Activated CD8-positive, alpha-beta memory T cell treated with anti-CD3 and anti-CD28 coated beads for 48 hours (primary cell): ENCODE results near the gene RAB7B.

Experiments
- DNase-seq, 3 experiments: peaks; one replicate each; pipeline ENCODE4 v3.0.0-alpha.2; 2020; ENCODE audit warnings: low read depth in 2 of 3, low spot score in 2 of 3

The RAB7B gene

DNA sequence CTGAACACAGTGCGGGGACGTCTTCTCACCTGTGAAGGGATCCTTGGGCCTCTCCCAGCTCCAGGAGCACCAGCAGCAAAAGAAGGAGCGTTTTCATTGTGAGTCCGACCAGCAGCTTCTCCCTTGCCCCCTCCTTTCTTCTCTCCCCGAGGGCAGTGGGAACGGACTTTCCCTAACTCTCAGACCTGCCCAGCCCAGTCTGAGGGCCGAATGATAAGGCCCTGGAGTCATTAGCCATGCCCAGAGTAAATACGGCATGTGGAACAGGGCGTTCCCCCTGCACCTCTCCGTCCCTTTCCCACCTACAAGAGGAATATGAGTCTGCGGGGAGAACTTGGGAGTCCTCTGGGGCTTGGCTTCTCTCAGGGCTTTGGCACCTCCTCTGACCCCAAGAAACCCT lies 20.5 kb upstream of the RAB7B start, which contains the start of gene CTSE:
Gene CTSE (minus strand): TSS at position 201 of the 400 bp plus-strand sequence. CDS start 104 bp downstream, at position 97.
- no peak for DNase-seq

DNA sequence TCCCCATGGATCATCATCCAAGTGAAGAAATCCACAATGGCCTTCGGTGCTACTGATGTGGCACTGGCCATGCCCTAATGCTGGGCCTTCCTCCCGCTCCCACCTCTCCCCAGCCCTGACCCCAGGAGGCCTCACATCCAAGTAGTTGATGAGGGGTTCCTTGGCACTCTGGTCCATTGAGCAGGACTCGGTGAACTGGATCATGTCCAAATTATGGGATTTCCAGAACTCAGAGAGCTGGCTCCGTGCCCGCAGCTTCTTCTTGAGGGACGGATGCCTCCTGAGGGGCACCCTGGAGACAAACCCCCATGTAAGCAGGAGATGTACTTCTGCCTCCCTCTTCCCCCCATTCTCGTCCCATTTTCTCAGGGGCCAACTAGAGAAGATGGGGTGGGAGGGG lies 19.6 kb upstream of the RAB7B start:
- no peak for DNase-seq

DNA sequence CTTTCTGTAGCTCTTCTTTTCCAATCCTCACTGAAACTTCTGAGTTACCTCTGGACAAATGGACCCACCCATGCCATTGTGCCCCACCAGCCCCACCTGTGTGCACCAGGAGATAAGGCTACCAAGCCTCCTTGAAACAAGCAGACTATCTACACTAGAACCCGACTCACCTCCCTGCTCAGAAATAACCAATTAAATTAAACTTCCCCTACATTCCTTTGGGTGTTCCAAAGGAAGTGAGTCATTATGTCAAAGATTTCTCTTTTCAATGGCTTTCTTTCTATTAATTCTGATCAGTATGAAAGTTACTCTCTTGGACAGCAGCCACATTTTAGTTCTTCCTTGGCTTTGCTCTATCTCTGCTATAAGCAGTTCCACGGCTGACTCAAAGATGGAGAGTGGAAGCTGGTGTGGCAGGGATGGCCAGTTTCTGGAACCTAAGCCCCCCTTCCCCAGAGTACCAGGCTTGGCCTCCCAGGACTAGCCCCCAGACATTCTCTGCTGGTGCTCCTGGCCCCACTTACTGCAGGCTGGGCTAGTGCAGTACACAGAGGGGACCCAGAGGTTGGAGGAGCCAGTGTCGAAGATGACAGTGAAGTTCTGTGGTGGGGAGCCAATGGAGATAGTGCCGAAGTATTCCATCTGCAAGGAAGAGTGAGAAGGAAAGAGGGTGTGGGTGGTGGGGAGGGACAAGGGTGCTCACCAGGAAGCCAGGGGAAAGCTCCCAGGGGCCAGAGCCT lies 18.6 kb upstream of the RAB7B start:
- no peak for DNase-seq

DNA sequence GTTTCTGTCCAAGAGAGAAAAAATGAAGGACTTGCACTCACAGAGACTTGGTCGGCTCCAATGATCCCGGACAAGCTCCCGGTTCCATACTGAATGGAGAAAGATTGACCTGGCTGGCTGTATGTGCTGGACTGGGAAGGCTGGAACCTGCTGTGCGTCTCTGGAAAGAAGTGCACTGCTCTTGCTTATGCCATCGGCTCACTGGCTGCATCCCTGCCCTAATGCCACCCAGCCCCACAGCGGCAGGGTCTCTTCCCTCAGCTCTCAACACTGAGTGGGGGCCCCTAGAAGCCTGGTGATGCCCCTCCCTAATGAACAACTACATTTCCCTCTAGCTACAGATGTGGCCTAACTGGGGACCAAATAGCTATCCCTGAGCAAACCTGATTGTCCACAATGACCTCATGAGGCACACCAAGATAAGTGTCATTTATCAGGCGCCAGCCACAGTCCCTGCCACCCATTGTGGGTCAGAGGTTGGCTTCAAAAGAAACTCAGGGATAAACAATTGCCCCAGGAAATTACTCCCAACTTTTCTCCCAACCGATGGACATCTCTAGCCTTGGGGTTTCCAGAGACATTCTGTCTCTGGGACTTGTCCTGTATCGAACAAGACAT lies 17.9 kb upstream of the RAB7B start:
- DNase-seq, result no peak

DNA sequence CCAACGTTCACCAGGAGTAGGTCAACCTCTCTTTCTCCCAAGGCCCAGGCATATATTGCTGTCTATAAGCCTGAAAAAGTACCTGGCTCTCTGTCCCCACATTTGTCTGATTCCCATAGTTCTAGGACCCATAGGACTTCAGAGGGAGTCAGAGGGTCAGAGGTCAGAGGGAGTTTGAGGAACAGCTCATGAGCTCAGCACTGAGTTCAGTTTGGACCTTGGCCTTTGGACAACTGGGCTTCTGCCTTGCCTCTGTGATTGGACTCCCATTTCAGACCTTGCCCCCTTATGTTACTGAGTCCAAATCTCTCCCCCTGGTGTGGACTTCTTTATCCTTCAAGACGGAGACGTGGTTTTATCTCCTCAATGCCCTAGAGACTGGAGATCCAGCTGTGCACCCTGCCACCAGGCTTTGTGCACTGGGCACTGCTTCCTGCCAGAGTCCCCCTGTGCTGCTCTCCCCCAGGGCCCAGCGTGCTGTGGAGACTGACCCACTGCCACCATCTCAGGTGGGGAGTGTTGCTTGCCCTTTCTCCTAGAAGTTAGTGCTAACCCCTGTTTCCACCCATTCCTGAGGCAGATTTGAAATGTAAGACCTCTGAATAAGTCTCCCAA lies 17.3 kb upstream of the RAB7B start:
- DNase-seq, result no peak

DNA sequence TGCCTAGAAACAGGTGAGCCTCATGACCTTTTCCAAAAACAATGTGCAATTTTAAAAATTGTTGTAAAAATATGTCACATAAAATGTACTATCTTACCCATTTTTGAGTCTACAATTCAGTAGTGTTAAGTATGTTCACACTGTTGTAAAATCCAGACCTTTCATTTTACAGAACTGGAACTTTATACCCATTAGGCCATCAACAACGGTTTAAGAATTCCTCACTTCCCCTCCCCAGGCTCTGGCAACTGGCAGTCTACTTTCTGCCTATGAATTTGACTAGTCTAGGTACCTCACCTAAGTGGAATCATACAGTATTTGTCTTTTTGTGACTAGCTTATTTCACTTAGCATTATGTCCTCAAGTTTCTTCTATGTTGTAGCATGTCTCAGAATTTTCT lies 11.9 kb upstream of the RAB7B start:
- no peak for DNase-seq

DNA sequence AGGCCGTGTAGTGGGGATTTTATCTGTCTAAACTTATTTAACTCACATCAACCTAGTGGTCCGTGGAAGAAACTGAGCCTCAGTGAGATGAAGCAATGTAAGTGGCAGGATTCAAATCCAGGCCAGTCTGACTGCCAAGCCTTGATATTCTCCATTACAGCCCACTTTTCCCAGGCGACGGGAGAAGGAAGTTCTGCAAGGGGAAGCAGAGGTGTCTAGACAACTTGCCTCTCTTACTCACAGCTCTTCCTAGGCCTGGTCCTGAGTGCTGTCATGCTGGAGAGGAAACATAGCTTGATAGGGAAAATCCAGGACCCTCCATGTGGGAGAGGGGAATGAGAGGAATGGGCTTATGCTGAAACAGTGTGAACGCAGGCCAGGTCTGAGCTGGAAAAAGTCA lies 11.4 kb upstream of the RAB7B start:
- DNase-seq, result no peak

DNA sequence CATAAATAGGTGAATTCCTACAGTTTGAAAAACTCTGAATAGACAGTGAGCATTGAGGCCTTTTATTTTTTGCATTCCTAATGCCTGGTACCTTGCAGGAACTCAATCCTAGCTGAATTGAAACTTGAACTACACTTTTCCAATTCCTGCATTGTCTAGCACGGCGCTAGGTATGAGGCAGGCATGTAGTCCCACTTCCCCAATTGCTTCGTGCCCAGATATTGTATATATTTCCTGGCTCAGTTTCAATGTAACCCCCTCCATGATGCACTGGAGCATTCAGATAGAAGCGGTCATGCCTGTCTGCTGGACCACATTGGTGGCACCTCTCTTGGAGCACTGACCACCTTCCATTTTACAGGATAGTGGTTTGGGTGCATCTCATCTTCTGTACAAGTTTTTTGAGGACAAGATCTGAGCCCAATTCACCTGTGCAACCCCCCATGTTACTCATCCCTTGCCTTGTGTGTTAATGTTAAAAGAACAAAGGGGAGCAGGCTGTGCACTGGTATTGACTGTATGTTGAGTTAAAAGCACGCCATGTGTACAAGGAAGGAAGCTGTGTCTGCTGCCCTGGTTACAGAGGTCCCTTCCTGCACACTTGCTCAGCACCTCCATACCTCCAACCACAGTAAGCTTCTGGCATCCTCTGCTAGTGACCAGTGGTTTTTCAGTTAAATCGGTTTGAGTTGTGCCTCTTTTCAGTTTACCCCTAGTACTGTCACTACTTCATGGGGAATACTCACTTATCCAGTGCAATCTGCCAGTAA lies 10.0 kb upstream of the RAB7B start:
- DNase-seq, result no peak

DNA sequence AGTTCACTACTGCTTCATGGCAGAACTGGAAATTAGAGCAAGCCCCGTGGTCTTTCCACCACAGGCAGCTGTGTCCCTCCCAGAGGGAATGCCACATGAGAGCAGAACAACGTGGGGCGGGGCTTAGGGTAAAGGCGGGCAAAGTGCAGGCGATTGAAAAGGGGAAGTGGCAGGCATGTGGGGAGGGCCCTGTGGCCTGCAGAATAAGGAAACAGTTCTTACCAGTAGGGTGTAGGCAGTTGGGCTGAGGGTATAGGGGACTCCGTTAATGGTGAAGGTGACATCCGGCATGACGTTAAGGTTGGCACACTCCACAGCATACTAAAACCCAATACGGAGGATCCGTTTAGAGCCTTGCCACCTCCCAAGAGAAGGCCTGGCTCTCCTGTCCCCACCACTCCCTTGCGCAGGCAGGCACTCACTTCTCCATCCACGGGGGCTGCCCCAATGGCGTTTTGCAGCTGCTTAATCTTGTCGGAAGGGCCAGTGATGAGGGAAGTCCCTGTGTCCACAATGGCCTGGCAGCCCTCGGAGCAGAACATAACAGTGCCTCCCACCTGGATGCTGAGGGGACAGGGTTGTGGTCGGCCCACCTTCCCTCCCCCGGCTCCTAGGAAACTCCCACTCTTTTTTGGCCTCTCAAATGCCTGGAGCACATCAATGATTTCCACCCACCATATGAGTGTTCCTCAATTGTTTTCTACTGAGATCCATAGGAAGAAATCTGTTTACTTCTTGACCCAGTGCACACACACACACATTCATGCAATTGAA lies 9.1 kb upstream of the RAB7B start:
- DNase-seq, result no peak

DNA sequence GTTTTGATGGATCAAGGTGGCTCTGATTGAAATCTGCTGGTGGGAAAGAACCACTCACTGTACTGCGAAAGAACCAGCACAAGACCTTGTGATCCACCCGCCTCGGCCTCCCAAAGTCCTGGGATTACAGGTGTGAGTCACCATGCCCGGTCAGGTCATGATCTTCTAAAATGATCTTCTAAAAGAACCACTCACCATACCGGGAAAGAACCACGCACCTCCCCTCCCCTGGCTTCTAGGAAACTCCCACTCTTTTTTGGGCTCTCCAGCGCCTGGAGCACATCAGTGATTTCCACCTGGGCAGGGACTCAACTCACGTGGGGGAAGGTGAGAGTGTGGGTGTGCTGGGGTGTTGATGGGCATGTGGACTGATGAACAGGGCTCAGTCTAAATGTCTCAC lies 7.9 kb upstream of the RAB7B start:
- no peak for DNase-seq

DNA sequence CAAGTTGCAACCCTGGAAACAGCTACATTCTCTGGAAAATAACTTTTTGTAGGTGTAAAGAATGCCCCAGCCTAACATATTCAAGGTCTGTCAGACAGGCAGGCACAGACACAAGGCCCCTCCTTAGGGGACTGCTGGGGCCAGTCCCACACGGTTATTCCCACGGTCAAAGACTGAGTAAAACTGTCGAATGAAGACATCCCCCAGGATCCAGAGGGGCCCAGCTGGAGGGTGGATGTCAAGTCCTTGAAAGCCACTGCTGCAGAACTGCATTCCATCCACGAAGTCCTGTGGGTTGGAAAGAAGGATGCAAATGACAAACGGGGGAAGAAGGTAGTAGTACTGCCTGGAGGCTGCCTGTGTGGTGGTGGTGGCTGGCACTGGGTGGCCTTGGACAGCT lies 6.9 kb upstream of the RAB7B start:
- no peak for DNase-seq

DNA sequence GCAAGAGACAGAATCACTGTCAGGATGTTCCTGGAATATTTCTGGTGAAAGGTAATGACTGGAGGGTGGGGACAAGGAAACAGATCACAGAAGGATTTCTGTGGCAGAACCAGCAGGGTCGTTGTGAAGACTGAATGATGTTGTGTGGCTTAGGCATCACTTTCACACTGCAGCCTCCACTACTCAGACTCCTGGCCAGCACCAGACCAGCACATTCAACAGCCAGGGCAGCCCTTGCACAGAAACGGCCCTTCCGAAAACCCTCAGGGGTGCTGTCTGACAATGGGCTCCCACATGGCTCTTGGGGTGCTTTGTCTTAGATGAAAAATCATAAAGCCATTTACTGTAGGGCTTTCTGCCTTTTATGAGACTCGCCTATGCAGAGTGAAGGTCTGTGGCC lies 3.8 kb upstream of the RAB7B start:
- DNase-seq, result no peak

DNA sequence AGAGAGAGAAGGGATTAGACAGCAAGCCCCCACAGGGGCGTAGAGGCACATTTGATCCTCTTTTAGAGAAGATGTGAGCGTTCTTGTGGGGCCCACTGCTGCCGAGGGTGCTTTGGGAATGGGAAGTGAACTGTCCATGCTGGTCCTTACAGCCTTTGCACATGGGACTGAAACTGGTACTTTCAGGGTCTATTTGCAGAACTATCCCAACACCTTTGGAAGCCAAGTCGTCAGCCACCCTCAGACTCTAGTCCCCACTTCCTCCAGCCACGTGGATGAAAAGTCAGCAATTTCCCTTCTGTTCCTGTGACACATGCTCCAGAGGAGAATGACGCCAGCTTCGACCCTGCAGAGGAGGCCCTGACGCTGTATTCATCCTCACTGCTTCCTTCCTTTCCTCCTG lies 2.6 kb upstream of the RAB7B start:
- DNase-seq, result no peak

DNA sequence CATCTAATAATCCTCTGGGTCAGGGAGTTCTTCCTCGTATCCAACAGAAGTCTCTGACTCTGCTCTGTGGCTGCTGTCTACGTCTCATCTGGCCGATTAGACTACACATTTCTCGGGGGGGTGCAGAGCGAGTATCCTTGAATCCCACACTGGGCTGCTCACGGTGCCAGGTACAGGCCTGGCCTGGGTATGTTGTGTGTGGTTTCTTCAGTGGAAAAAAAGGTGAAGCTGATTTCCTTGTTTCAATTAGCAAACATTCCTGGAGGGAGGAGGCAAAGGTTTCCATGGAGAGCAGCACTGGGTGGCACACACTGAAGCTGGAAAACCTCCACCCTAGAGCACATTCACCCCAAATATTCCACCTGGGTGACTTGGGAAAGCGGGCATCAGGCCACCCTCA lies 2.0 kb upstream of the RAB7B start:
- no peak for DNase-seq

DNA sequence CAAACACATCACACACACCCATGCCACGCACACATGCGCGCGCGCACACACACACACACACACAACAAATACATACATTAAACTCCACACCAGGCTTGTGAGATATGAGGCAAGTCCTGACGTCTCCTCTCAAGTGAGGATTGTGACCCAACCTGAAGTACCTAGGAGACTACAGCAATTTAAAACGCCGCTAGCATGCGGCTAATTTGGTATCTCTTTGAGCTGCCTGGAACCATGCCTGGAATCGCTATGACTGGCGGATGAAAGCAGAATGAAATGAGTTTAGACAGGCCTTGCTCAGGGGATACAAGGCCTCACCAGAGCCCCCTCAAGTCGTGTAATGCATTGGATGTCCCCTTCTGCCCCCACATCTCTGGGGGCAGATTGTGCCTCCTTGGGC lies 1.6 kb upstream of the RAB7B start:
- DNase-seq, result no peak

DNA sequence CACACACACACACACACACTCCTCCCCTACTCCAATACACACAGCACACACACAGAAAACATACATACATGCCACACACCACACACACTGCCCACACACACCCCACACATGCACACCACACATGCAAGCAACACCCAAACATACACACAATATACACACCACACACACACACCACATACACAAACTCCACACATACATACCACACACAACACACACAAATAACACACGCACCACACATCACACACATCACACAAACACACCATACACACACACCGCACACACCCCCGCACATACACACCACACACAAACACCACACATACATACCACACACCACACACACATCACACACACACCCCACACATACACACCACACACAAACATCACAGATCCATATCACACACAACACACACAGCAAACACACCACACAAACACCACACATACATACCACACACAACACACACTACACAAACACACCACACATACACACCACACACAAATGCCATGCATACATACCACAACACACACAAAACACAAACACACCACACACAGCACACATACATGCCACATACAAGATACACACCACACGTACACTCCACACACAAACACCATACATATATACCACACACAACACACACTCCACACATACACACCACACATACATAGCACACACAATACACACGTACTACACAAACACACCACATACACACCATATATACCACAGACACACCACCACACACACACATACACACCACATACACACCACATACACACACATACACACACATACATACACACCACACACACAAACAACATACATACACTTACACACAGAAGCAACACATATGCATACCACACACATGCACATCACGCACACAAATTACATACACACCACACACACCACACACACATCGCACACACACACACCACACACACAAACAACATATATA lies 932 bp upstream of the RAB7B start:
- no peak for DNase-seq

DNA sequence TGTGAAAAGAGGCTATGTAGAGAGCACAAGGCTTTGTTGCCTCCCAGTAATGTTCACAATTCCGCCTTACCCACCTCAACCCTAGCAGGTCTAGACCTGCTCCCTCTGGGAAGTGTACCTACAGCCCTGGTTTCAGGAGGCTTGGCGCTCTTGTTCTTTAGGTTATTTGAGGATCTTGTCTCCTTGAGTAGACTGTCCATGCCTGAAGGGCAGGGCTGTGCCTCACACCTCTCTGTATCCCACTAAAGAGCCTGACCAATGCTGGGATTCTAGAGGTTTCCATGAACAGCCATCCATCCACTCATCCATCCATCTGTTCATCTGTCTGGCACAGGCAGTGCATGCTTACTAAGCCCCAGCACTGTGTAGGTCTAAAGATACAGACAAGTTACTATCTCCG lies 1.0 kb downstream of the RAB7B start:
- DNase-seq, result no peak

DNA sequence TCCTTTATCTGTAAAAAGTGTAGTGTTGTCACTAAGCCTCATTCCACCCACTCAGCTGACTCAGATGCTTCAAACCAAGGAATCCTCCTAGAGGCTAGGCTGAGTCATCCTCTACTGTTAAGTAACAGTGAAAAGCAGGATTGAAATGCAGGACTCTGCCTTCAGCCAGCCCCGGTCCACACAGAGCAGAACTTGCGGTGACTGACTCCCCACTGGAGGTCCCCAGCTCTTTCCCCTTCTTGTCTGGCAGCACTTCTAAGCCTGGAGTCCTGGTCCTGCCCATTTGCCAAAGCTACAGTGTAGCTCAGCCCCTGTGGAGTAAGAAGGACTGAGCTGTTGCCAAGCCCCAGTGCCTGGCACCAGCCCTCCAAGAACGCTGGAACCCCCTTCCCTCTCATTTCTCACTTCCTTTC lies 1.7 kb downstream of the RAB7B start:
- DNase-seq, result no peak

DNA sequence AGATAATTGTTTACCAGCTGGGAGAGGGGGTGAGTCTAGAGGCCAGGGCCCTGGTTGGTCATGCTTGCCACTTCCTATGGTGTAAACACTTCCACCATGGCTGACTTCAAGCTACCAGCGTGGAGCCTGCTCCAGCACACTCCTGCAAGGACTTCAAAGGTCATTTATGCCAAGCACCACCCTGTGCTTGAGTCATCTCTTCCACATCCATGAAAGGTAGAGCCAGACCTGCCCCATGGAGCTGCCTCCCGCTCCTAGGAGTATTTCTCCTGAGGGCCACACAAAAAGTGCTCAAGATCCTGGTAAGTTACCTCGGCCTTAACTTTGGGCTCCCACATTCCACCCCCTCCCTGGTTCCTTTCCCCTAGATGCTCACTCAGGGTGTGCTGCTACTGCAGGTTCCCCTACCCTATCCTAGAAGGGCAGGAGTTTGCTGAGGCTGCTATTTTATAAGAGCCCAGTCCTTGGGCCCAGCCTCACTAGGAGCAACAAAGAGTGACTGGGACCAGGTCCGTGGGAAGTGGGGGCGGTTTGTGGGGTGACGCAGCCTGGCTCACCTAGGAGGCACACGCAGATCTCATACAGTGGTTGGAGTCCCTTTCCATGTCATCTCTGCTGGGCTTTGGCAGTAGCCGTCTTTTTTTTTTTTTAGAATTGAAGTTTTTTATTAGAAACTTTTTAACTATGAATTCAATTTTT lies 2.4 kb downstream of the RAB7B start:
- DNase-seq, result no peak
